GM19438 (cell line): ENCODE data around the gene PDCD4.

Experiments
- ATAC-seq: cut with Tn5 transposase; IDR thresholded peaks from one replicate; pipeline ENCODE4 v1.9.1; 2021; ENCODE audit warnings: low read depth; ENCODE audit not compliant: unreplicated experiment

PDCD4 gene

DNA sequence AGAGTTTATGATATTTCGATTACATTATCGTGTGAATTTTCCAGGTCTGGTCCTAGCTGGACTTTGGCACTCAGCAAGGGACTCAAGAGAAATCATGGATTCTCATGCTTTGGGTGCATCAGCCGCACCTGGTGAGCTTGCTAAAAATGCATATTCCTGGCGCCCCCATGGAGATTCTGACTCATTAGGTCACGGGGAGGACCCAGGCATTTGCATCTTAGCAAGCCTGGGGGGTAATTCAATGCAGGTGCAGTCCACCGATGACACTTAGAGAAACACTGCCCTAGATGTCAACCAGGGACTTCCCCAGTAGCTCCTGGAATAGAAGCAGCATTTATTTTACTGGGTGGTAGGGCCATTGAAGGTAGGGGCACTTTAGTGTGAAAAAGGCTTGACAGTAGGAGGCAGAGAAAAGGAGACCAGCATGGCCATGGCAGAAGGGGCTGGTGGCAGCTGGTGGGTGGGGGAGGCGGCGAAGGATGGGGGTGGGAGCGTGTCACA lies 29.9 kb upstream of the PDCD4 start:
- peak; percentile 58 for ATAC-seq

DNA sequence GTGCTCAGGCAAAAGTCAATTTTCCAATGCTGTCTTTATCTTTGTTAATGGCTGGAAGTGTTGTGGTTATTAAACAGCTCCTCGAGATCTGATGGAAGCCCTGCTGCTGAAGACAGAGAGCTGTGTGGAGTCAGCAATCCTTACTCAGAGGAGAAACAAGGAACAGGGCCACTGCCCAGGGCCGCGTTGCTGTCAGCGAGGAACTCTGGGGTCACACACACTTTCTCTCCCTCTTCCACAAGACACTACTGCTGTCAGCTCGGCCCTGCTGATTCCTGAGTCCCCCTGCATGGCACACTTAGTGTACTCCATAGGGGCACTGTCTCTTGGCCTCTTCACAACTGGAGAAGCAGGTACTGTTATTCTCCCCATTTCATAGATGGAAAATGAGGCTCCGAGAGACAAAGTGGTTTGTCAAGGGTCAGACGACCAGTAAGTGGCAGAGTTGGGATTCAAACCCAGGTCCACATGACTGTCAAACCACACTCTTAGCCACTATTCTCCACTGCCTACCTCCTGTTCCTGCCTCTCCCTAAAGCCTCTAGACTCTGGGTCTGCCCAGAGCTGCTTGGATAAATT lies 29.3 kb upstream of the PDCD4 start:
- ATAC-seq = peak; percentile 2

DNA sequence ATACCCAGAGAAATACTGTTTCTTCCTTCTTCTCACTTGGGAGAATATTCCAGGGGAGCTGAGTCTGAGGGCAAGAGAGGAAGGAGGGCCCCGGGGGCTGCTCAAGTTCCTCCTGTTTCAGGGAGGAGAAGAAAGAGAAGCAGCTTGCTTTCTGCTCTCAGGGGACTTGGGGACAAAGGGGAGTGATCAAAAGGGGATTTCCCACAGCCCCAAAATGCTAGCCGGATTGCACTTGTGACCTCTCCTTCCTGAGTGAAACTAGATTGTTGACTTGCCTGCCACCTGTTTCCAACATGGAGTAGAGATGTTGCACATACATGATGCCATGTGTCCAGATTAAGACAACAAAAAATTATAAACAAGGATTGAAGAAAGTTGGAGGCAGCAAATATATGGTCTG lies 28.7 kb upstream of the PDCD4 start:
- ATAC-seq = peak; percentile 75

DNA sequence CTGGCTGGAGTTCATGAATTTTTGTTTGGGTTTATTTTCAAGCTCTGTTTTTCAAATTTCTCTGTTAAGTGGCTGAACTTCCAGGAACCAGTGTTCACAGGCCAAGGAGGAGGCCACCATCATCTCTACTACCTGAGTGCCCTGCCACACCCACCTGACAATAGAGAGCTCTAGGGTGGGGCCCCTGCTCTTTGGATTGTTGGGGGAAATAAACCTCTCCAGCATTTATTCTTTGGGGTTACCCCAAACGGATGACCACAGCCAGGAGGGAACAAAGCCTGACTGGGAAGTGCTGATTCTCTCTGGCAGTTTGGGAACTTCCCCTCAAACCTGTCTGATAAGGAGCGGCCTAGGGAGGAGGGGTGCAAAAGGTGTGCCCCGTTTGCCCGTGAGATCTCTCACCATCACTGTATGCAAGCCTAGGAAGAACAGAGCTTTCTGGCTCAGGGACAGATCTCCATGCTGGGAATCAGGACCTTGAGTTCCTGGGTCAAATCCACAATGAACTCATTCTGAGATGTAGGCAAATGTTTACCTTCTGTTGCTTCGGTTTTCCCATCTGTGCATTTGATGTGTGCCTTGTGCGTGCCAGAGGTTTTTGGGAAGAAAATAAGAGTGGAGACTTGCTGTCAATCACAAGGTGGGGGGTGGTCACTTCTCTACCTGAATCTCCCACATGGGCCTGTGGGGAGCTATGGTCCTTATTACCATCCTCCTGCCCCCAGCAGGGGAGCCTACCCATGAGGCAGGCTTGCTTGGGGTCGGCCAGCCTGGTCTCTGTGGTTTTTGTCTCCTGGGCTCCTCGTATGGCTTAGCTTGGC lies 27.7 kb upstream of the PDCD4 start:
- no peak for ATAC-seq

DNA sequence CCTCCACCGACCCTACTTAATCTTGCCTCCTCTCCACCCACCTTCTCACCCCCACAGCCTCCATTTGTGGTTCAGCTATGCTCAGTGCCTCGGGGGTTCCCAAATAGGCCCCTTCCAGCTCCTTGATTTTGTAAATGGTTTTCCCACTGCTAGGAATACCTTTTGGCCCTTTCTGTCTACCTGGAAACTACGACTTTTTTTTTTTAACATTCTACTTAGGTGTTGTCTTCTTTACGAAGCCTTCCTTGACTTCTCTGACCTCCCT lies 27.2 kb upstream of the PDCD4 start:
- no peak for ATAC-seq

DNA sequence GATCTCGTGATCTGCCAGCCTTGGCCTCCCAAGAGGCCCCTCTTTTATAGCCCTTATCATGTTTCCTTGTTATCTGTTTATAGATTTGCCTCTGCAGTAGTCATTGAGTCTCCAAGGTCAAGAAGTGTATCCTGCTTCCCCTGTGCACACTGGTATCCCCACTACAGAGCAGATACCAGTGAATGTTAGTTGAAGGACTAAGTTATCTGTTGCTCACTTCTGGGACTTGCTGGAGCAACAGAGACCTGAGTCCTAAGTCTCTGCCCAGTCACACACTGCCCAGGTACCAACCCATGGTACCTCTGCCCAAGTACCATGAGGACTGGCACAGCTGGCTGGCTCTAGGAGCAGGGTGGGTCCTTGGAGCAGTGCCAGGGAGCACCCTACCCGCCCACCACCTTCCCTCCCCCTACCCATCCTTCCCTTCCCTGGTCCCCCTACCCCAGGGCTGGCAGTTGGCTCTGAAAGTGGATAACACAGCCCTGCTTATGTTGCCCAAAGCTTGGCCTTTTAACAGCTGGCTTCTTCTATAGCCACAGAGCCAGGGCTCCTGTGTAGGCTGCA lies 26.5 kb upstream of the PDCD4 start:
- ATAC-seq = no peak

DNA sequence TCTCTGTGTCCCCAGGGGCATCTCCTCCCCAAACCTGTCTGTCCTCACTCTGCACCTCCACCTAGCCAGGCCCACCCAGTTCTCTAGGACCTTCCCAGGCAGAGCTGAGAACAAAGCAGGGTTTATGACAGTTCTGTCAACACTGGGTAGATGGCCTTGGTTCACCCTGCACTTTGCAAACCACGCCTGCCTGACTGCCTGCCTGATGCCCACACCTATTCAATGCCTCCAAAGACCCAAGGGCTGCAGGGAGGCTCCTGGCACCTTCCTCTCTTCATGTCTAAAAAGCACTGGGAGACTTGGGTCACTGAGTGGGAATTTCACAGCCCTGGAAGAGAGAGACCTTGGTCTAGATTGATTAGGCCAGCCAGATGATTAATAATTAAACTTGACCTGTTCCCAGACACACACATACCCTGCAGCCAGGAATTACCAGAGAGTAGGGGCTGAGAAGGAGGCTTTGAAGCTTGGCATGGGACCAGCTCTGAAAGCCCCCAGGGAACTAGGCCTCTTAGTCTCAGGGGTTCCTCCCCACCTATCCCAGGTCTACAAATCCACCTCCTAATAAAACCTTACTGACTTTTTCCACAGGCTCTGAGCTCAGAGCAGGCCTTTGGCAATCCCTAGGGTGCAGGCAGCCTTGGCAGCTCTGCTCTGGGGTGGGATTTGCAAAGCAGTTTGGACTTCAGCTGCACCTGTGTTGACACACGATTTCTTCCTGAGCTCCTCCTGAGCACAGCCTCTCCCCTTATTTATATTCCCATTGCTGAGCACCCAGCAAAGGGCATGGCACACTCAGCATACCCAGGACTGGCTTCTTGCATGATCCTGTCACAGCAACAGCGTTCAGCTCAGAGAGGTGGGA lies 25.7 kb upstream of the PDCD4 start:
- ATAC-seq = no peak

DNA sequence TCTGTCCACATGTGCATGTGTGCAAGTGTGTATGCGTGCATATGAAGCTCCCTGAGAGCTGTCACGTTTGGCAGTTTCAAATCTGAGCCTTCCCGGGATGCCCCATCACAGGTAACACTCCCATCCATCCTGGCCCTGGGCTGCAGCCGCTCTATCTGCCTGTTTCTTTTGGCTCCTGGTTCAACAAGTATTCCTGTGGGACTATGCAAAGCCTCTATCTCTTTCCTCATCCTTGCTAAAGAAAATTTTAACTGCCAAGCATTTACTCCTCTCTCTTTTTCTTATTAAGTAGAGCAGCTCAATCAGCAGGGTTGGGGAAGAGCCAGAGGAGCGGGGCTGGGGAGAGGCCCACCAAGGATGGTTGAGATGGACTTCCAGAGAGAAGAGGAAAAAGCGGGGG lies 24.4 kb upstream of the PDCD4 start:
- ATAC-seq = no peak

DNA sequence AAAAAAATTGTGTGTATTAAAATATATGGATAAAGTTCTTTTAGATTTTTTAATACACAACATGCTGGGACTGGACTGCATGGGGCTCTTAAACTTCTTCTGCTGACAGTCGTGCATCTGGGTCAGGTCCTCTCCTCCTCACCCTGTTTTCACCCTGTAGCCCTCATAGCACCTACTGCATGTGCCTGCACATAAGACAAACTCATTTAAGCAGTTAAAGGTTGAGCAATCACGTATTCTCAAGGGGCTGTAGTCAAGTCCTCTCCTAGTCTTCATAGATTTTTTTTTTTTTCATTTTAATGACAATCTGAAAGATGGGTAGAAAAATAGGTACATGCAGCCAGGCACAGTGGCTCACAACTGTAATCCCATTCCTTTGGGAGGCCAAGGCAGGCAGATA lies 23.6 kb upstream of the PDCD4 start:
- ATAC-seq = no peak

DNA sequence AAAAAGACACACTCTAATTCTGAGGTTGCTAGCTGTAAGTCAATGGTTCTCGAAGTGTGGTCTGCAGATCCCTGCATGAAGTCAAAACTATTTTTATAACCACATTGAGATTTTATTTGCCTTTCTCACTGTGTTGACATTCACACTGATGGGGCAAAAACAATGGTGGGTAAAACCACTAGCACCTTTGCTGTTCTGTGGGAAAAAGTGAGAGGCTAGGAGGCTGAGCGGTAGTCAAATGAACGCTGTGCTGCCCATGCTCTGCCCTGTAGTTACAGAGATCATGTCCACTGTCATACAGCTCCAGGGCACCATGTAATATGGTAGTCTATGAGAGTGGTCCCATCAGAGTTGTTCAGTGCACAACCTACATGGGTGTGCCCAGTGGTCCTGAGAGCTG lies 21.6 kb upstream of the PDCD4 start:
- no peak for ATAC-seq

DNA sequence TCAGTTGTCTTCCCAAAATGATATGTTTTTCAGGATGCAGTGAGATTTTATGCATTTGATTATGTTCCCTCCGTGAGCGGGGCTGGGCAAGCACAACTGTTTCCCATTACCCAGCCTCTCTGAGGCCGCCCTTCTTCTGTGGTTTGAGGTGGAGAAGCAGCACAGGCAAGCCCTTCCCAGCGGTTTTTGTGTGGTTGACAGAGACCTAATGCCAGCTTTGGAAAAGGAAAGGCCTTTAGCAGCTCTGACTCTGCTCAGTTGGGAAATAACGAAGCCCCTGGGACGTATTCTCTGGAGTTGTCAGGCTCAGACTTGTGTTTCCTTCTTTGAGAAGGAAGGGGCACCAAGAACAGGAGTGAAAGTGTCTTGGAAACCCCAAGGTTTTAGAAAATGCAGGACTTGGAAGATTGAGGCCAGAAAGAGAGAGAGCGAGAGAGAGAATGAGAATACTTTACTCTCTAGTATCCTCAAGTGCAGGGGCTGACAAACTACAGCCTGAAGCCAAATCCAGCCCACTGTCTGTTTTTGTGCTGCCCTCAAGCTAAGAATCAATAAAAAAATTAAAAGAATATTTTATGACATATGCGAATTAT lies 20.6 kb upstream of the PDCD4 start:
- ATAC-seq = no peak

DNA sequence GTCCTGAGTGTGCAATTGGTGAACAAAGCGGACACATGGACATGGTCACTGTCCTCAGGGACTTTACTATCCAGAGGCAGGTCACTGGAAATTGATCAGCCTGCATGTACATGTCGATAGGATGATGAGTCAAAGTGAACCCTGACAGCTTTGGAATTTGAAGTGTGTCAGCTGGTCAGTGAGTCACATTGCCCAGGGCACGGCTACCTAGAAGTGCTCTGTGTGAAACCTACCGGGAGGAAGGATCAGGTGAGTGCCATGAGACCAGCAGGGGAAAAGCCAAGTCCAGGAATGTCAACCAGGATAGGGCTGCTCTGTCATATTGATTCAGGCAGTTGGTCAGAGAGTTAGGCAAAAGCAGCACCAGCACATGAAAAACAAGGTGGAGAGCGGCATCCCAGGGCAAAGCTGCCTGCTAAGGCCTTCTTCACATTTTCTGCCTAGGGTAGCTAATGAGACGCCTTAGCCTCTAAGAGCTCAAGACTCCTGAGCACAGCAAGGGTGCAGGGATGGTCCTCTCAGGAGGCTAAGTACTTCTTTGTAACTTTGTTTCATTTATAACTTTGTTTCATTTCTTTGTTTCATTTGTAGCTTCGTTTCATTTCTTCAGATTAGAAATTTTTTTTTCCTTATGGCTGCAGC lies 19.4 kb upstream of the PDCD4 start:
- ATAC-seq = no peak

DNA sequence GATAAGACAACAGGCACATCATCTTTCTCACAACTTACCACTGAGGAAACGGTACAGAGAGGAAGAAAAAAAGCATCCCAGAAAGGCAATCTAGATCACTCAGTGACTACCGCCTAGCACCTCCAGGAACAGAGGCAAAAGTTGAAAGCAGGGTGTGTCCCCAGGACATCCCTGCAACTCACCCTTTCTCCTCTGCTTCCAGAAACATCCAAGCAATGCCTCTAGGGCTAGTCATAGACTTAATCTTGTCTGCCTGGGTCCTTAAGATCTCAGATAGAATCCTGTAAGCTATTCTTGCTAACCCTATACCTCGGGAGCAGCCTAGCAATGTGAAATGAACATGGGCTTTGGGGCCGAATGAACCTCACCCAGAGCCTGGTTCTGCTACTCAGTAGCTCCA lies 18.8 kb upstream of the PDCD4 start:
- ATAC-seq = no peak

DNA sequence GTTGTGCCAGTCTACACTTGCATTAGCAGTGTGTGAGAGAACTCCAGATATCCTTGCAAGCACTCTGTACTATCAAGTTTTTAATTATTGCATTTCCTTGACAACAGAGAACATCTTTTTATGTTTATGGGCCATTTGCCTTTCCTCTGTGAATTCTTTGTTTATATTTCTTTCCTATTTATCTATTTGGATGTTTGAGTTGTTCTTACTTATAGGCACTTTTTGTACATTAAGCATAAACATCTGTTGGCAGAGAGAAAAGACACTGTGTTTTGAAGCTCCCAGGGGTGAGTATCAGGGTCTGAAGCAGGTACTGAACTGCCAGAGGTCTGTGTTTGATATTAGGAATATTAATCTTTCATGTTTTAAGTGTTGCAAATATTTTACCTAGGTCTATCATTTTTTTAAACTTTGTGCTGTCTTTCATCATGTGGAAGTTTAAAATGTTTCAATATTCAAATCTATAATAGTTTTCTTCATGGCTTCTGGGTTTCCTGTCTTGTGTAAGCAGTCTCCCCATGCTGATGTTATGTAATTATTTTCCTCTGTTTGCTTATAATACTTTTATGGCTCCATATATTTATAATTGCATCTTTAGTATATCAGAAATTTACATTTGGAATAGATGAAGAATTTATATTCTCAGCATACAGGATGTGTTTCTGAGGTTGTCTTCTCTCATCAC lies 17.7 kb upstream of the PDCD4 start:
- no peak for ATAC-seq

DNA sequence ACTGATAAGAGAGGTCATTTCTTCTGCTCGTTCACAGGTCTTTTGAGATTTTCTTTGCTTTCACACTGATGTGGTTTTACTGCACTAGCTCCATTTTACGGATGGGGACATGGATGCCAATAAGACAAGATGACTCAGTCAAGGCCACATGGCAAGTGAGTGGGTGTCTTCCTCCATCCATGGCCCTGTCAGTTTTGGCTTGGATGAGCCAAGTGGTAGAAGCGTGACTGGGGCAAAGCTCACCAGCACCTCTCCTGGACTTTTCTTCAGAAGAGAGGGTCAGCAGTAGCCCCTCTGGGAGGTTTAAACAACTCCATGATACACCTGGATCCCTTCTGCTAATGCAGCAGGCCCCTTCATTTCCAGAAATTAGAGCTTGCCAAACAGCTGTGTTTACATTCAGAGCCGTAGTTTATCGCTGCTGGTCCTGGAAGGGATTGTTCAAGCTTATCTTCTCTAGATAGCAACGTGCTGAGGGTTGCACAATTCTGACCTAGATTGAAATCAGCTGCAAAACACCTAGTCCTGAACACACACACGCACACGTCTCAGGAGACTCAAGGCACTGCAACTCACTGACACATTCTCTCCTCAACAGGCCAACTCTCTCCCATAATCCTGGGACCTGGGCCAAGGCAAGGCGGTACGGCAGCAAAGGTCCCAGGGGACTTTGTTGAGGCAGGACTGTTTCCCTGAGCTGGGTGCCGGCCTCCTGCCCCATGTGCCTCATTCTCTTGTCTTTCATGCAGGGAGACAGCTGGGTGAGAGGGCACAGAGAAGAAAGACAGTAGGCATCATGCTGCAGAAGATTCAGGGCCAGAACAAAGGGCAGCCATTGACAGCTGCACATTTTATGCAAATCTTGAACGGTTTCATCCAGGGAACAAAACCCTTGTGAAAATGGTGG lies 14.2 kb upstream of the PDCD4 start:
- ATAC-seq = peak; percentile 38

DNA sequence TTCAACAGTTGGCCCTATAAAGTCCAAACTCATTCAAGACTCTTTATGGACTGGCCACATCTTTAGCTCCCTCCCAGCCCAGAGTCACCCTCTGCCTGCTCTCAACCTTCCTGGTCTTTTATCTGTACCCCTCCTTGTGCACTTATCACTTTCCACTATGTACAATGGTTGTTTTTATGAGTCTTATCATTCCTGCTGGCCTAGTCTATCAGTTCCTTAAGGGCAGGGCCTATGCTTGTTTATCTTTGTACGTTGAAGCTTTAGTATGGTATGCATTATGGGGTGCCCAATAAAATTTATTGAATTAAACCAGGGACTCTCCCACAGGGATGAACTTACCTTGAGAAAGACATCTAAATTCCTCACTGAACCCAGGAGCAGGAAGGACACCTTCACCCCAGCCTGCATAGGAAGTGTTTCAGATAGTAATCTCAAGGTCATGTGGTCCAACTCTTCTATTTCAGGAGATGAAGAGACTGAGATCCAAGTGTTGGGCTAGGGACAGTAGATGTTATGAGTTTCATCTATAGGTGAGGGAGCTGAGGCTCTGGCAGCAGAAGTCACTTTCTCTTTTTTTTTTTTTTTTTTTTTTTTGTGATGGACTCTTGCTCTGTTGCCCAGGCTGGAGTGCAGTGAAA lies 13.3 kb upstream of the PDCD4 start:
- ATAC-seq = no peak

DNA sequence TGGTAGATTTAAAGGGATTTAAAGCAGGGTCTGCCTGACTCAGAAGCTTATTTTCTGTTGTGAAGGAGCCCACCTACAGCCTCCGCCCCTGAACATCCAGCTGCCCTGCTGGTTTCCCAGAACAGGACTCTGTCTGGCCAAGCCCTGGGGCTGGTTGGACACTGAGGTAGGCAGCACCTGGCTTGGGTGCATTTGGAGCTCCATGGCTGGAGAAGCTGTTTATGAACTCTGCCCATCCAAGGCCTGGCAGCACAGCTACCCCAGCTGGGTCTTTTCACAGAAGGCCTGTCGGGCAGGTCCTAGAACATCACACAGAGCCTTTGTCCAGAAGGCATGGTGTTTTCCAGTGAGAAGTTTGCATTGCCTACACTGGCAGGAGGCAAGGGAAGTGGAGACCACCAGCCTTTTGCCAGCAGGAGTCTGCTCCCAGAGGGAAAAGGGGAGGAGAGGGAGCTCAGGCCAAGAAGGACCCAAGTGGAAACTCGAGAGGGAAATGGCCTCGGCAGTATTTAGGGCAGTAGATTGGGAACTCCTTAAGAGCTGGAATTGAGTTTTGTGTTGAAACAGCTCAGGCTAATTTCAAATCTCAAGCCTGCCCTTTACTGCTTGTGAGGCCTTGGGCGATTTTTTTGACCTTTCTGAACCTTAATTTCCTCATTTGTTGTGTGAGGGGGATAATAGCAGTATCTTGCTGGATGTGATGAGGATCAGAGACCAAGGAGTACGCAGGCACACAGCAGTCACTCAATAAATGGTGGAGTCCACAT lies 12.3 kb upstream of the PDCD4 start:
- ATAC-seq = no peak

DNA sequence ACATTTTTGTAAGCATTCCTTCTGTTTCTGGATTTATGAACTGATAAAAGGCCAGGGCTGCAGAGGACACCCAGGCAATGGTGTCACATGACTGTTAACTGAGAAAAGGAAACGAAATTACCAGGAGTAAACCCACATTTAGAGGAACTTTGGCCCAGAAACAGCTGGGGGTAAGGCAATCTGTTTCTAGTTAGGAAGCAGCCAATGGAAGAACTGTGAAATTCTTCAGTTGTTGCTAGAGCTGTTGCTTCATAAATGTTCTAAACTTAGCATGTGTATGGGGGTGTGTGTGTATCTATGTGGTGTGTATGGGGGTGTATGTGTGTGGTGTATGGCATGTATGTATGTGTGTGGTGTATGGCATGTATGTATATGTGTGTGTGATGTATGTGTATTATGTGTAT lies 11.8 kb upstream of the PDCD4 start:
- ATAC-seq = no peak
